Gastroesophageal sphincter (tissue), 3 donors: ENCODE measurements around the gene CCSER1.

Experiments used
- EP300 ChIP-seq: sonication (generic); formaldehyde crosslinking; IDR thresholded peaks from one replicate; pipeline ENCODE4 v1.6.1; 2017; ENCODE audit warnings: antibody characterized with exemption, mild to moderate bottlenecking
- POLR2A ChIP-seq, 2 donors: fragments of 450-650 bp; IDR thresholded peaks; one replicate each; pipeline ENCODE4 v1.6.1; 2017; ENCODE audit warnings: antibody characterized with exemption in 2 of 2, mild to moderate bottlenecking in 2 of 2, moderate library complexity in 1 of 2
- POLR2AphosphoS5 ChIP-seq: sonication (generic); formaldehyde crosslinking; IDR thresholded peaks from one replicate; pipeline ENCODE4 v1.6.1; 2017; ENCODE audit warnings: antibody characterized with exemption
- TF ChIP-seq, protein P1 (sequence below), 4 experiments: fragments of 200-600 bp in 2 of 4; fragments of 450-650 bp in 2 of 4; sonication (generic) in 1 of 4; IDR thresholded peaks; one replicate each; pipeline ENCODE4 v1.5.1; 2017 to 2019; ENCODE audit warnings: antibody characterized with exemption in 4 of 4, mild to moderate bottlenecking in 2 of 4, moderate library complexity in 2 of 4

DNA sequence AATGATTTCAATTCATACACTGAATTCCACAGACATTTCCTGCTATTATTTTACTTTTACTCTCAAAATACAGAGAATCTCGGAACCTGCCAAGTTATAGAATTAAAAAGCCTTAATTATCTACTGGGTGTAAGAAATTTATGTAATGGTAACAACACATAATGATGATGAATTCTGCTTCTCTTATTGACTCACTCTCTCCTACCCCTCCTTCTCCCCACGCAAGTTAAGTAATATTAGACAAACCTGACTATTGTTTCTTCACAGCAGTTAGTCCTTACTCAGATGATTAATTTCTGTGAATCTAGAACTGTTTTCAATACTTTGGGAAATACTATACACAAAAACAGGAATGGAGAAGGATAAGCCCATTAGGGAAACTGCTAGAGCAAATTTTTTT is 762.0 kb downstream of the CCSER1 start:
- TF ChIP-seq, protein P1, sequence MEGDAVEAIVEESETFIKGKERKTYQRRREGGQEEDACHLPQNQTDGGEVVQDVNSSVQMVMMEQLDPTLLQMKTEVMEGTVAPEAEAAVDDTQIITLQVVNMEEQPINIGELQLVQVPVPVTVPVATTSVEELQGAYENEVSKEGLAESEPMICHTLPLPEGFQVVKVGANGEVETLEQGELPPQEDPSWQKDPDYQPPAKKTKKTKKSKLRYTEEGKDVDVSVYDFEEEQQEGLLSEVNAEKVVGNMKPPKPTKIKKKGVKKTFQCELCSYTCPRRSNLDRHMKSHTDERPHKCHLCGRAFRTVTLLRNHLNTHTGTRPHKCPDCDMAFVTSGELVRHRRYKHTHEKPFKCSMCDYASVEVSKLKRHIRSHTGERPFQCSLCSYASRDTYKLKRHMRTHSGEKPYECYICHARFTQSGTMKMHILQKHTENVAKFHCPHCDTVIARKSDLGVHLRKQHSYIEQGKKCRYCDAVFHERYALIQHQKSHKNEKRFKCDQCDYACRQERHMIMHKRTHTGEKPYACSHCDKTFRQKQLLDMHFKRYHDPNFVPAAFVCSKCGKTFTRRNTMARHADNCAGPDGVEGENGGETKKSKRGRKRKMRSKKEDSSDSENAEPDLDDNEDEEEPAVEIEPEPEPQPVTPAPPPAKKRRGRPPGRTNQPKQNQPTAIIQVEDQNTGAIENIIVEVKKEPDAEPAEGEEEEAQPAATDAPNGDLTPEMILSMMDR (IDR thresholded peaks at IDR 0.05) = no peak
- TF ChIP-seq EP300 = no peak
- TF ChIP-seq POLR2A (IDR thresholded peaks at IDR 0.05) = no peak
- no peak for TF ChIP-seq POLR2AphosphoS5
